Measurements from ENCODE around the gene PSMB1. TPM values are rescaled to one million over a fixed set of nuclear protein-coding genes. Genes with fewer than 3 reads are reported as not detected.

The PSMB1 gene
- 100 to 1,000 TPM; 208 to 291 (median 239) TPM for total RNA-seq

DNA sequence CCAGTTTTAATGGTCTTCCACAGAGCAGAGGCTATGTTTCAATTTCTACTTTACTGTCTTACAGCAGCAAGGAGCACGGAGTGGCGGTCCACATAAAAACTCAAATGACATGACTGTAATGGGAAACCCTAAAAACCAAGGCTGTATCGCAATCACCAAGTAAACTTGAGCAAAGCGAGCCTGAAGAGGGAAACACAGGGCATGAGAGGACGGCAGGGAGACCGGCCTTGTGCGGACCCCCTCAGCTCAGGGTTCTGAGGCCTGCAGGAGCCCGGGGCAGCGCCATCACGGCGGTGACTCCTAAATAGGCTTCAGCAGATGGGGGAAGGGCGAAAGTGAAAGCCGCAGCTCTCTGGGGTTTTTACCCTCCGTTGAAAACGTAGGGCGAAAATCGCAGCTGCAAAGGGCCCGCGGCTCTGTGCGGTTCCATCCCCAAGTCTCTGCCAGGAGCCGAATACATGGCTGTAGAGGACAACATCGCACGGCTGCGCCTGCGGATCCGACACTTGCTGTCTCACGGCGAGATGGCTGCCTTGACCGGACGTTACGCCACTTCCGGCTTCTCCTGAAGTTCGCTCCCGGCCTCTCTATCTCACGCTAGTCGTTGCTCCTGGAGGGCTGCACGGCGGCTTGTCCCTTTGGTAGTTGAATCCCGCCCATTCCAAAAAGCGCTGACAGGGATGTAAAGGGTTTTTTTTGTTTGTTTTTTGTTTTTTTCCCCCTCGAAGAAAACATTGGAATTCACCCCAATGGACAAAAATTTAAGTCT is at the start of gene PSMB1:
Gene PSMB1 (minus strand): TSS at position 543 of the 769 bp plus-strand sequence. CDS start 65 bp downstream, at position 478.
- TF ChIP-seq, protein P1, sequence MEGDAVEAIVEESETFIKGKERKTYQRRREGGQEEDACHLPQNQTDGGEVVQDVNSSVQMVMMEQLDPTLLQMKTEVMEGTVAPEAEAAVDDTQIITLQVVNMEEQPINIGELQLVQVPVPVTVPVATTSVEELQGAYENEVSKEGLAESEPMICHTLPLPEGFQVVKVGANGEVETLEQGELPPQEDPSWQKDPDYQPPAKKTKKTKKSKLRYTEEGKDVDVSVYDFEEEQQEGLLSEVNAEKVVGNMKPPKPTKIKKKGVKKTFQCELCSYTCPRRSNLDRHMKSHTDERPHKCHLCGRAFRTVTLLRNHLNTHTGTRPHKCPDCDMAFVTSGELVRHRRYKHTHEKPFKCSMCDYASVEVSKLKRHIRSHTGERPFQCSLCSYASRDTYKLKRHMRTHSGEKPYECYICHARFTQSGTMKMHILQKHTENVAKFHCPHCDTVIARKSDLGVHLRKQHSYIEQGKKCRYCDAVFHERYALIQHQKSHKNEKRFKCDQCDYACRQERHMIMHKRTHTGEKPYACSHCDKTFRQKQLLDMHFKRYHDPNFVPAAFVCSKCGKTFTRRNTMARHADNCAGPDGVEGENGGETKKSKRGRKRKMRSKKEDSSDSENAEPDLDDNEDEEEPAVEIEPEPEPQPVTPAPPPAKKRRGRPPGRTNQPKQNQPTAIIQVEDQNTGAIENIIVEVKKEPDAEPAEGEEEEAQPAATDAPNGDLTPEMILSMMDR (IDR thresholded peaks at IDR 0.05; ENCODE audit: low read depth) = no peak

DNA sequence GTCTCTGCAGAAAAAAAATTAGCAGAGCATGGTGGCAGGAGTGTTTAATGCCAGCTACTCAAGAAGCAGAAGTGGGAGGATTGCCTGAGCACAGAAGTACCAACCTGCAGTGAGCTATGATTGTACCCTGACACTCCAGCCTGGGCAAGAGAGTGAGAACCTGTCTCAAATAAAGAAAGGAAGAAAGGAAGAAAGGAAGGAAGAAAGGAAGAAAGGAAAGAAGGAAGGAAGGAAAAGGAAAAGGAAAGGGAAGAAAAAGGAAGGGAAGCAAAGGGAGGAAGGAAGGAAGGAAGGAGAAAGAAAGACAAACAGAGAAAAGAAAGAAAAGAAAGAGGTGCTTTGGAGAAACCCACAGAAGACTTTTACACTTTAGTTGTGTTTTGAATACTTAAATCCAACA is 44.2 kb upstream of the PSMB1 start:
- TF ChIP-seq, protein P1 (IDR thresholded peaks at IDR 0.05; ENCODE audit: low read depth) = no peak

DNA sequence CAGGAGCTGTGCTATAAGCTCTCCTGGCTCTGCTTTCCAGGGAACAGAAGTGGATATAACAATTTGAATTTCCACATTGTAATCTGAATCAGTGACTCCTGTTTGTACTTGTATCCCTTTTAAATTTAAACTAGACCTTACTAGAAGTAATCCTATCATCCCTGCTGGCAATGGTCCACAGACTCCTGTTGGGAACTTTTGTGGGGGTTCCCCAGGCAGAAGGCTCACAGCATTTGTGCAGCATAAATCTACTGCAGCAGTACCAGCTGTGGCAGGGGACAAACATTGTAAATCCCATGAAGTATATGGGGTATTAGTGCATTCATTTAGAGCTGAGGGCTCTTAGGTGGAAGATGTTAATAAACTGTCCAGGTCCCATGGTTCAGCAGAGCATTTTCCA is 43.3 kb upstream of the PSMB1 start:
- TF ChIP-seq, protein P1 (IDR thresholded peaks at IDR 0.05; ENCODE audit: low read depth) = no peak

DNA sequence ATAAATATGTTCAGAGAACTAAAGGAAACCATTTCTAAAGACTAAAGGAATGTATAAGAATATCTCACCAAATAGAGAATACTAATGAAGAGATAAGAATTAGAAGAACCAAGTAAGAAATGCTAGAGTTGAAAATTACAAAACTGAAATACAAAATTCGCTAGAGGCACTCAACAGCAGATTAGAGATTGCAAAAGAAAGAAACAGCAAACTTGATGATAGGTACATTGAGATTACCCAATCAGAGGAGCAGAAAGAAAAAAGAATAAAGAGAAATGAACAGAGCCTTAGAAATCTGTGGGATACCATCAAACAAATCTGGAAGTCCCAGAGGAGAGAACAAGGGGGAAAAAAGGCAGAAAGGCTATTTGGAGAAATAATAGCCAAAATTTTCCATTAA is 37.6 kb upstream of the PSMB1 start:
- TF ChIP-seq, protein P1 (IDR thresholded peaks at IDR 0.05; ENCODE audit: low read depth) = no peak

DNA sequence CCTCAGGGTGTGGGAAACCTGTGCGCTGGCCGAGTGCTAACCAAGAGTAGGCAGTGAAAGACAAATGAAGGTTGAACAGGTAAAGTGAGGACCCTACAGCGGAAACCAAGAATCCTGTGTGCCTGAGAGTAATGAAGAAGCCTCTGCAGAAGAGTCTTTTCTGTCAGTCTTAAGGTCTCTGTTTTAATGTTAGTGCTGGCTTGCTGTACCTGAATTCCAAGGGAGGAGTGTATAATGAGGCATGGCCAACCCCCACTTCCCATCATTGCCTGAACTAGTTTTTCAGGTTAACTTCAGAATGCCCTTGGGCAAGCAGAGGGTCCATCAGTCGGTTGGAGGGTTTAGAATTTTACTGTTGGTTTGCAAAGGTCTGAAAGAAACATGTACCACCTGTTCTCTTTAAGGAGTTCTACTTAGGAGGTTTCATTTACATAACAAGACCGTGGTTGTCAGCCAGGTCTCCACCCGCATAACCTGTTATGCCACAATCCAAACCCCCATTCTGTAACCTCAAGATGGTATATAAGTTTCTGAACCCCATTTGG is 31.9 kb upstream of the PSMB1 start:
- TF ChIP-seq, protein P1 (IDR thresholded peaks at IDR 0.05; ENCODE audit: low read depth) = no peak

- TF ChIP-seq, protein P1 (IDR thresholded peaks at IDR 0.05; ENCODE audit: low read depth) = no peak
Observed at GRCh38 chr6:170584181-170584953, 31.3 kb upstream of the PSMB1 start, which contains the start of gene PDCD2. Gene PDCD2, minus strand, starts transcription at chr6:170584637. Its CDS starts 56 bp downstream, at chr6:170584581.

GRCh38 chr6:170583756-170584180 is 30.7 kb upstream of the PSMB1 start:
- TF ChIP-seq, protein P1 (IDR thresholded peaks at IDR 0.05; ENCODE audit: low read depth) = no peak

Data from subcutaneous adipose tissue (tissue), 4 donors.